ENCODE results near the gene RNF150.

- no peak for TF ChIP-seq POLR2A (IDR thresholded peaks at IDR 0.05; ENCODE audit: low read depth, low read length)
- TF ChIP-seq CTCF (conservative IDR thresholded peaks at IDR 0.05; ENCODE audit: low read depth, low read length), result no peak
- TF ChIP-seq MAZ (IDR thresholded peaks at IDR 0.05; ENCODE audit: borderline replicate concordance, low read depth, low read length), result no peak
- no peak for TF ChIP-seq CEBPB (IDR thresholded peaks at IDR 0.05; ENCODE audit: low read depth, low read length)
- TF ChIP-seq RCOR1 (IDR thresholded peaks at IDR 0.05; ENCODE audit: insufficient replicate concordance, low read length), result no peak
- no peak for TF ChIP-seq USF2 (IDR thresholded peaks at IDR 0.05; ENCODE audit: low read depth, low read length)
- TF ChIP-seq MXI1 (IDR thresholded peaks at IDR 0.05; ENCODE audit: borderline replicate concordance, low read depth, low read length), result no peak
- TF ChIP-seq RAD21 (IDR thresholded peaks at IDR 0.05; ENCODE audit: low read length), result no peak
- no peak for TF ChIP-seq MAFK (IDR thresholded peaks at IDR 0.05; ENCODE audit: low read depth, low read length)
- no peak for TF ChIP-seq RFX5 (IDR thresholded peaks at IDR 0.05; ENCODE audit: low read depth, low read length)
Measured at GRCh38 chr4:140993370-140993769, 139.9 kb downstream of the RNF150 start.
